Liver (tissue), 9 donors: ENCODE results near the gene POLR3G. TPM values are rescaled to one million over a fixed set of nuclear protein-coding genes. Genes with fewer than 3 reads are reported as not detected.

Experiments
- DNase-seq: peaks from one replicate; pipeline ENCODE4 v3.0.0-alpha.2; 2017; ENCODE audit warnings: low spot score
- H3K27ac ChIP-seq, 2 donors: one replicate each; pipeline ENCODE4 v1.7.0; 2013; ENCODE audit warnings: inconsistent platforms in 2 of 2, low read length in 2 of 2, control low read depth in 1 of 2, low read depth in 1 of 2, mild to moderate bottlenecking in 1 of 2
- H3K27me3 ChIP-seq, 4 donors: one replicate each; pipeline versions ENCODE4 v1.6.1 to v1.7.0; 2013; ENCODE audit warnings: low read length in 3 of 4, inconsistent platforms in 1 of 4, mild to moderate bottlenecking in 1 of 4, moderate library complexity in 1 of 4; ENCODE audit not compliant: control insufficient read depth in 4 of 4, insufficient read depth in 4 of 4
- H3K36me3 ChIP-seq, 4 donors: one replicate each; pipeline versions ENCODE4 v1.6.1 to v1.7.0; 2013; ENCODE audit warnings: low read length in 3 of 4, mild to moderate bottlenecking in 3 of 4, low read depth in 1 of 4, moderate library complexity in 1 of 4; ENCODE audit not compliant: control insufficient read depth in 4 of 4, insufficient read depth in 3 of 4
- H3K4me1 ChIP-seq, 4 donors: one replicate each; pipeline versions ENCODE4 v1.6.1 to v1.7.0; 2013; ENCODE audit warnings: low read length in 3 of 4, mild to moderate bottlenecking in 3 of 4, moderate library complexity in 1 of 4; ENCODE audit not compliant: control insufficient read depth in 4 of 4, insufficient read depth in 4 of 4
- H3K4me3 ChIP-seq, 3 donors: one replicate each; pipeline versions ENCODE4 v1.6.1 to v1.7.0; 2013; ENCODE audit warnings: low read length in 3 of 3, control low read depth in 1 of 3, low read depth in 1 of 3, mild to moderate bottlenecking in 1 of 3
- H3K9ac ChIP-seq, 2 donors: one replicate each; pipeline ENCODE4 v1.7.0; 2013; ENCODE audit warnings: low read length in 2 of 2, mild to moderate bottlenecking in 2 of 2, moderate library complexity in 2 of 2, control low read depth in 1 of 2, low read depth in 1 of 2
- H3K9me3 ChIP-seq, 4 donors: one replicate each; pipeline versions ENCODE4 v1.6.1 to v1.7.0; 2013; ENCODE audit warnings: low read length in 3 of 4; ENCODE audit not compliant: control insufficient read depth in 4 of 4
- EGR1 ChIP-seq, 2 donors: IDR thresholded peaks; 2 replicates each; pipeline ENCODE4 v1.6.1; 2016 to 2018; ENCODE audit warnings: antibody characterized with exemption in 2 of 2, low read depth in 2 of 2
- FOXA1 ChIP-seq: IDR thresholded peaks from 2 replicates; pipeline ENCODE4 v1.6.1; 2016; ENCODE audit warnings: antibody characterized with exemption
- FOXA2 ChIP-seq: IDR thresholded peaks from 2 replicates; pipeline ENCODE4 v1.6.1; 2016; ENCODE audit warnings: antibody characterized with exemption
- GABPA ChIP-seq, 2 donors: IDR thresholded peaks in 1 of 2; conservative IDR thresholded peaks in 1 of 2; 2 replicates each; pipeline ENCODE4 v1.6.1; 2016; ENCODE audit warnings: antibody characterized with exemption in 2 of 2, mild to moderate bottlenecking in 1 of 2, moderate library complexity in 1 of 2
- HNF4G ChIP-seq: IDR thresholded peaks from 2 replicates; pipeline ENCODE4 v1.6.1; 2016; ENCODE audit warnings: antibody characterized with exemption
- NR2F2 ChIP-seq: IDR thresholded peaks from 2 replicates; pipeline ENCODE4 v1.6.1; 2016; ENCODE audit warnings: antibody characterized with exemption
- RAD21 ChIP-seq, 2 donors: IDR thresholded peaks; 2 replicates each; pipeline ENCODE4 v1.6.1; 2016; ENCODE audit warnings: antibody characterized with exemption in 2 of 2, mild to moderate bottlenecking in 2 of 2
- RXRA ChIP-seq, 2 donors: IDR thresholded peaks; 2 replicates each; pipeline ENCODE4 v1.6.1; 2017 to 2018; ENCODE audit warnings: antibody characterized with exemption in 2 of 2, mild to moderate bottlenecking in 1 of 2
- SP1 ChIP-seq: IDR thresholded peaks from 2 replicates; pipeline ENCODE4 v1.6.1; 2018; ENCODE audit warnings: antibody characterized with exemption, mild to moderate bottlenecking
- TAF1 ChIP-seq: conservative IDR thresholded peaks from 2 replicates; pipeline ENCODE4 v1.6.1; 2016; ENCODE audit warnings: antibody characterized with exemption, mild to moderate bottlenecking
- WGBS: extraction: QIAGEN DNeasy Blood & Tissue Kit; methylation state at CpG from one replicate; pipeline ENCODE4 v1.1.7; 2013; 5-methylcytosine and 5-hydroxymethylcytosine counted together
- polyA plus RNA-seq, 2 donors: library from polyadenylated mRNA; stranded (reverse) in 1 of 2; unstranded in 1 of 2; fragments of 200-250 nt in 1 of 2; fragments of >200 nt in 1 of 2; fragmentation: Nextera tagmentation in 1 of 2; extraction: Ambion mirVana in 1 of 2; gene quantifications; one replicate each; pipeline versions ENCODE4 v1.2.1 to v1.2.3, GENCODE V29; 2013 to 2015
- total RNA-seq, 2 donors: library from RNA; depleted of rRNA; stranded (reverse); fragments of >200 nt; gene quantifications; one replicate each; pipeline ENCODE4 v1.2.3, GENCODE V29; 2014
- TF ChIP-seq, protein P1 (sequence below): IDR thresholded peaks from 2 replicates; pipeline ENCODE4 v1.6.1; 2016; ENCODE audit warnings: antibody characterized with exemption
- TF ChIP-seq, protein P2 (sequence below): IDR thresholded peaks from 2 replicates; pipeline ENCODE4 v1.6.1; 2016; ENCODE audit warnings: antibody characterized with exemption
- TF ChIP-seq, protein P3 (sequence below): IDR thresholded peaks from 2 replicates; pipeline ENCODE4 v1.6.1; 2016; ENCODE audit warnings: antibody characterized with exemption, mild to moderate bottlenecking
- donor health status: healthy.
- donor health status: healthy.
- donor health status: healthy.
- donor health status: healthy.
- donor health status: healthy.

The POLR3G gene
- total and polyA plus RNA-seq, 4 donors: 0.75 to 2.8 (median 1.2) TPM

DNA sequence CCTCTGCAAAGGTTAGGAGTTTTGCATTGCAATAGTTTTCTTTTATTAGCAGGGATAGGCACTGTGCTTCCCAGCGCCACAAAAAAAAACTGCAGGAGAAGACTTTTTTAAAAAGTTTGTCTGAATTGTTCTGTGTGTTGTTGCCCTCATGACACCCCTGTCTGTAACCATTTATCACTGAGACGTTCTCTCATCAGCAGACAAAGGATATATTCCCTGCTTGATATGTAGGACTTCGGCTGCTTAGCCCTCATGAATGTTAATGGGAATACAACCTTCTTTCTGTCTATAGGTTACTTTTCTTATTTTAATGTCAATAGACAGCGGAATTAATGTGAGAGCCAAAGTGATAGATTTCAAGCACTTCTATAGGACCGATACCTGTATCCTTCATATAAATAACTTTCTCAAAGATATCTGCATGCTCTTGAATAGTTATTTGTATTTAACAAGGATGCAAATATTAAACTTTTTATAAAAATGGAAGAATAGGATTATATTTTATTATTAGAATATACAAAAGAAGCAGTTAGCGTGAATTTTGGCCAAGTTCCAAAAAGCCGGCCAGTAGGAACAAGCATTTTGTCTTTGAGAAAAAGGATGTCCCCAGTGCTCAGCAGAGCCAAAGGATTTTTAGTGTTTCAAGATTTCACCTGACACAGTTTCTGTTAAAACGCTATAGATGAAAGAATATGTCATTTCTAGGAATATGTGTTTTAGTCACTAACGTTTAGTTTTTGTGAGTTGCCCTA is 56.2 kb downstream of the POLR3G start:
- peak overlapping the region in 1 of 3 donors; percentile 21 for H3K4me3 ChIP-seq

DNA sequence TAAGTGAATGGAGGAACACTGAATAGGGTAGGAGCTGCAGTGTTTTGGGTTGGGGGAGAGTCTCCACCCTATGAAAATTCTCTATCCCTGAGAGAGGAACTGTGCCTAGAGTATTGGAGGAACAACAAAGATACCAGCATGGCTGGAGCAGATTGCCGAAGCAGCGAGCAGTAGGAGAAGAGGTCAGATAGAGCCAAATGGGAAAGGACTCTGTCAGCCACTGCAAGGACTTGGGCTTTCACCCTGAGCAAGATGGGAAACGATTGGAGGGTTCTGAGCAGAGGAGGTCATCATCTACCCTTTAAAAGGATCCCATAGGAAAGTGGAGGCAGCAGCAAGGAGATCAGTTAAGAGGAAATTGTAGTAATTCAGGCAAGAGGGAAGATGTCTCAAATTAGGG is 59.1 kb downstream of the POLR3G start:
- TF ChIP-seq HNF4G (no peak), NR2F2 (no peak), GABPA (IDR thresholded peaks at IDR 0.05 in 1 of 2, conservative IDR thresholded peaks at IDR 0.05 in 1 of 2) (no peak), EGR1 (IDR thresholded peaks at IDR 0.05; ENCODE audit: low read depth in 2 of 2) (no peak), RAD21 (IDR thresholded peaks at IDR 0.05) (no peak), SP1 (no peak), TAF1 (no peak), FOXA1 (no peak), FOXA2 (no peak)
- TF ChIP-seq, protein P1, sequence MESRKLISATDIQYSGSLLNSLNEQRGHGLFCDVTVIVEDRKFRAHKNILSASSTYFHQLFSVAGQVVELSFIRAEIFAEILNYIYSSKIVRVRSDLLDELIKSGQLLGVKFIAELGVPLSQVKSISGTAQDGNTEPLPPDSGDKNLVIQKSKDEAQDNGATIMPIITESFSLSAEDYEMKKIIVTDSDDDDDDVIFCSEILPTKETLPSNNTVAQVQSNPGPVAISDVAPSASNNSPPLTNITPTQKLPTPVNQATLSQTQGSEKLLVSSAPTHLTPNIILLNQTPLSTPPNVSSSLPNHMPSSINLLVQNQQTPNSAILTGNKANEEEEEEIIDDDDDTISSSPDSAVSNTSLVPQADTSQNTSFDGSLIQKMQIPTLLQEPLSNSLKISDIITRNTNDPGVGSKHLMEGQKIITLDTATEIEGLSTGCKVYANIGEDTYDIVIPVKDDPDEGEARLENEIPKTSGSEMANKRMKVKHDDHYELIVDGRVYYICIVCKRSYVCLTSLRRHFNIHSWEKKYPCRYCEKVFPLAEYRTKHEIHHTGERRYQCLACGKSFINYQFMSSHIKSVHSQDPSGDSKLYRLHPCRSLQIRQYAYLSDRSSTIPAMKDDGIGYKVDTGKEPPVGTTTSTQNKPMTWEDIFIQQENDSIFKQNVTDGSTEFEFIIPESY: no peak
- TF ChIP-seq, protein P2, sequence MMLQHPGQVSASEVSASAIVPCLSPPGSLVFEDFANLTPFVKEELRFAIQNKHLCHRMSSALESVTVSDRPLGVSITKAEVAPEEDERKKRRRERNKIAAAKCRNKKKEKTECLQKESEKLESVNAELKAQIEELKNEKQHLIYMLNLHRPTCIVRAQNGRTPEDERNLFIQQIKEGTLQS: no peak
- TF ChIP-seq, protein P3, sequence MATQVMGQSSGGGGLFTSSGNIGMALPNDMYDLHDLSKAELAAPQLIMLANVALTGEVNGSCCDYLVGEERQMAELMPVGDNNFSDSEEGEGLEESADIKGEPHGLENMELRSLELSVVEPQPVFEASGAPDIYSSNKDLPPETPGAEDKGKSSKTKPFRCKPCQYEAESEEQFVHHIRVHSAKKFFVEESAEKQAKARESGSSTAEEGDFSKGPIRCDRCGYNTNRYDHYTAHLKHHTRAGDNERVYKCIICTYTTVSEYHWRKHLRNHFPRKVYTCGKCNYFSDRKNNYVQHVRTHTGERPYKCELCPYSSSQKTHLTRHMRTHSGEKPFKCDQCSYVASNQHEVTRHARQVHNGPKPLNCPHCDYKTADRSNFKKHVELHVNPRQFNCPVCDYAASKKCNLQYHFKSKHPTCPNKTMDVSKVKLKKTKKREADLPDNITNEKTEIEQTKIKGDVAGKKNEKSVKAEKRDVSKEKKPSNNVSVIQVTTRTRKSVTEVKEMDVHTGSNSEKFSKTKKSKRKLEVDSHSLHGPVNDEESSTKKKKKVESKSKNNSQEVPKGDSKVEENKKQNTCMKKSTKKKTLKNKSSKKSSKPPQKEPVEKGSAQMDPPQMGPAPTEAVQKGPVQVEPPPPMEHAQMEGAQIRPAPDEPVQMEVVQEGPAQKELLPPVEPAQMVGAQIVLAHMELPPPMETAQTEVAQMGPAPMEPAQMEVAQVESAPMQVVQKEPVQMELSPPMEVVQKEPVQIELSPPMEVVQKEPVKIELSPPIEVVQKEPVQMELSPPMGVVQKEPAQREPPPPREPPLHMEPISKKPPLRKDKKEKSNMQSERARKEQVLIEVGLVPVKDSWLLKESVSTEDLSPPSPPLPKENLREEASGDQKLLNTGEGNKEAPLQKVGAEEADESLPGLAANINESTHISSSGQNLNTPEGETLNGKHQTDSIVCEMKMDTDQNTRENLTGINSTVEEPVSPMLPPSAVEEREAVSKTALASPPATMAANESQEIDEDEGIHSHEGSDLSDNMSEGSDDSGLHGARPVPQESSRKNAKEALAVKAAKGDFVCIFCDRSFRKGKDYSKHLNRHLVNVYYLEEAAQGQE: no peak
- Histone ChIP-seq H3K4me1 (peaks cover 0 to 14% (median 8%) of the 10 kb centered on the region in 4 donors), H3K4me3 (no peak overlapping the region), H3K27ac (no peak overlapping the region), H3K9me3 (no peaks in the 10 kb centered on the region), H3K36me3 (no peaks in the 10 kb centered on the region), H3K9ac (no peak overlapping the region), H3K27me3 (peaks cover 0 to 3% (median 0%) of the 10 kb centered on the region in 4 donors)
- 72% methylated on average over 3 of the region's 3 CpGs for WGBS
- DNase-seq: no peak

More for the DNA sequence above, 56.2 kb downstream of the POLR3G start:
- Histone ChIP-seq H3K9ac (peak overlapping the region in 1 of 2 donors; percentile 45), H3K36me3 (no peaks in the 10 kb centered on the region), H3K9me3 (no peaks in the 10 kb centered on the region), H3K27me3 (peaks cover 0 to 3% (median 0%) of the 10 kb centered on the region in 4 donors), H3K27ac (peak overlapping the region in 1 of 2 donors; percentile 99), H3K4me1 (peaks cover 3 to 34% (median 18%) of the 10 kb centered on the region in 4 donors)
- TF ChIP-seq RXRA (IDR thresholded peaks at IDR 0.05) (no peak), FOXA2 (no peak)
- 44% methylated on average over 9 of the region's 9 CpGs for WGBS
- DNase-seq: no peak
